Central memory CD8-positive, alpha-beta T cell (primary cell): ENCODE results near the gene PLAAT2.

Experiments
- ATAC-seq: fragments of 150-1000 bp; cut with Tn5 transposase; replicated peaks from 2 replicates; pipeline ENCODE4 v1.10.0; 2022; ENCODE audit warnings: mild to moderate bottlenecking, moderate FRiP score, moderate number of reproducible peaks; ENCODE audit not compliant: poor library complexity, severe bottlenecking; ENCODE audit errors: extremely low read depth
- DNase-seq, 2 donors: peaks; one replicate each; pipeline ENCODE4 v3.0.0; 2021; ENCODE audit warnings: low spot score in 2 of 2
- H3K27ac Mint-ChIP-seq: one replicate; pipeline ENCODE4 v1.8.0; 2022; ENCODE audit warnings: low read depth, mild to moderate bottlenecking, moderate library complexity, mixed read lengths
- H3K27me3 Mint-ChIP-seq: one replicate; pipeline ENCODE4 v1.8.0; 2022; ENCODE audit warnings: mixed read lengths
- H3K36me3 Mint-ChIP-seq: one replicate; pipeline ENCODE4 v1.8.0; 2022; ENCODE audit warnings: mild to moderate bottlenecking, moderate library complexity, mixed read lengths; ENCODE audit not compliant: insufficient read depth
- H3K4me1 Mint-ChIP-seq: one replicate; pipeline ENCODE4 v1.8.0; 2022; ENCODE audit warnings: mixed read lengths
- H3K4me3 Mint-ChIP-seq: one replicate; pipeline ENCODE4 v1.8.0; 2022; ENCODE audit warnings: mild to moderate bottlenecking, moderate library complexity, mixed read lengths
- H3K9me3 Mint-ChIP-seq: one replicate; pipeline ENCODE4 v1.8.0; 2022; ENCODE audit warnings: mixed read lengths

PLAAT2 gene

DNA sequence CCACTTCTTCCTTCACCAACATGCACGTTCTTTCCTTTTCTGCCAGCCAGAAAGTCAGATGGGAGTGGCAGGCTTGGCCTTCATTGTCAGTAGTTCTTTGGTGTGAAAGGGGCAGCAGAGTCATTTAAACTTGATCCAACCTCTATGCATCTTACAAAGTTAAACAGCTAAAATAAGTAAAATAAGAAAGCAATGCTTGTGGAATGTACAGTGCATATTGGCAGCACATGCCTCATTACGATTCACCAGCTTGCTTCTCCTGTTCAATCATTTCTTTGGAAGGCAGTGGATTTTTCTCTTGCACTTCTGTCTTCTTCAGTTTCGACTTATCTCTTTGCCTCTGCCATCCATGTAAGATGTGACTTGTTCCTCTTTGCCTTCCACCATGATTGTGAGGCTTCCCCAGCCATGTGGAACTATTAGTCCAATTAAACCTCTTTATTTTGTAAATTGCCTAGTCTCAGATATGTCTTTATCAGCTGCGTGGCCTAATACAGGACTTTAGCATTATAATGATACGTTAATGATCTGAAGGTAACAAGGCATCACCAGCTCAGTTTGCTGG lies 42.5 kb downstream of the PLAAT2 start:
- Mint-ChIP-seq H3K4me1 (peaks cover 20% of the 10 kb centered on the region), H3K27ac (no peak overlapping the region), H3K36me3 (no peaks in the 10 kb centered on the region), H3K9me3 (no peaks in the 10 kb centered on the region), H3K4me3 (no peak overlapping the region), H3K27me3 (no peaks in the 10 kb centered on the region)
- ATAC-seq (no peak), DNase-seq (no peak)

DNA sequence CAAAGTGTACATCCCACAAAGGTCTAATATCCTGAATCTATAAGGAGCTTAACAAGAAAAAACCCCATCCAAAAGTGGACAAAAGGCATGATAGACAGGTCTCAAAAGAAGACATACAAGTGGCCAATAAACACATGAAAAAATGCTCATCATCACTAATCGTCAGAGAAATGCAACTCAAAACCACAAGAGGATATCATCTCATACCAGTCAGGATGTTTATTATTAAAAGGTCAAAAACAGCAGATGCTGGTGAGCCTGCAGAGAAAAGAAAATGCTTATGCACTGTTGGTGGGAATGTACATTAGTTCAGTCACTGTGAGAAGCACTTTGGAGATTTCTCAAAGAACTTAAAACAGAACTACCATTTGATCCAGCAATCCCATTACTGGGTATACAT lies 44.6 kb downstream of the PLAAT2 start:
- Mint-ChIP-seq H3K4me1 (peaks cover 20% of the 10 kb centered on the region), H3K4me3 (peak overlapping the region; percentile 24), H3K27me3 (no peaks in the 10 kb centered on the region), H3K9me3 (no peaks in the 10 kb centered on the region), H3K36me3 (no peaks in the 10 kb centered on the region), H3K27ac (peak overlapping the region; percentile 93)
- ATAC-seq (peak; percentile 86), DNase-seq (no peak)

- Mint-ChIP-seq H3K4me1 (peaks cover 20% of the 10 kb centered on the region), H3K4me3 (no peak overlapping the region), H3K27me3 (no peaks in the 10 kb centered on the region), H3K36me3 (no peaks in the 10 kb centered on the region), H3K27ac (peak overlapping the region; percentile 93), H3K9me3 (no peaks in the 10 kb centered on the region)
- no peak for DNase-seq
- no peak for ATAC-seq
Observed at GRCh38 chr11:63517156-63517555, 46.0 kb downstream of the PLAAT2 start.

- peaks cover 18% of the 10 kb centered on the region for H3K4me1 Mint-ChIP-seq
- H3K9me3 Mint-ChIP-seq, result no peaks in the 10 kb centered on the region
- DNase-seq, result no peak
- H3K27ac Mint-ChIP-seq, result peak overlapping the region; percentile 39
- no peak for ATAC-seq
- no peaks in the 10 kb centered on the region for H3K36me3 Mint-ChIP-seq
- no peak overlapping the region for H3K4me3 Mint-ChIP-seq
- no peaks in the 10 kb centered on the region for H3K27me3 Mint-ChIP-seq
Observed at GRCh38 chr11:63516109-63516508, 47.1 kb downstream of the PLAAT2 start.

- no peak overlapping the region for H3K4me3 Mint-ChIP-seq
- H3K4me1 Mint-ChIP-seq, result peaks cover 5% of the 10 kb centered on the region
- H3K36me3 Mint-ChIP-seq, result no peaks in the 10 kb centered on the region
- no peaks in the 10 kb centered on the region for H3K9me3 Mint-ChIP-seq
- ATAC-seq (no peak), DNase-seq (no peak)
- H3K27ac Mint-ChIP-seq, result no peak overlapping the region
- no peaks in the 10 kb centered on the region for H3K27me3 Mint-ChIP-seq
Observed at GRCh38 chr11:63512816-63513215, 50.4 kb downstream of the PLAAT2 start.

GRCh38 chr11:63511048-63511748 lies 52.0 kb downstream of the PLAAT2 start:
- no peaks in the 10 kb centered on the region for H3K9me3 Mint-ChIP-seq
- ATAC-seq, result no peak
- H3K36me3 Mint-ChIP-seq, result no peaks in the 10 kb centered on the region
- H3K4me1 Mint-ChIP-seq, result peaks cover 5% of the 10 kb centered on the region
- H3K27me3 Mint-ChIP-seq, result no peaks in the 10 kb centered on the region
- no peak overlapping the region for H3K4me3 Mint-ChIP-seq
- DNase-seq, result no peak
- H3K27ac Mint-ChIP-seq, result no peak overlapping the region

- Mint-ChIP-seq H3K4me3 (no peak overlapping the region), H3K27me3 (no peaks in the 10 kb centered on the region), H3K36me3 (no peaks in the 10 kb centered on the region), H3K27ac (no peak overlapping the region), H3K4me1 (peaks cover 5% of the 10 kb centered on the region), H3K9me3 (no peaks in the 10 kb centered on the region)
- ATAC-seq, result no peak
- no peak for DNase-seq
Observed at GRCh38 chr11:63510360-63511047, 52.7 kb downstream of the PLAAT2 start.

- no peaks in the 10 kb centered on the region for H3K9me3 Mint-ChIP-seq
- no peaks in the 10 kb centered on the region for H3K27me3 Mint-ChIP-seq
- no peak overlapping the region for H3K4me3 Mint-ChIP-seq
- H3K27ac Mint-ChIP-seq, result no peak overlapping the region
- ATAC-seq, result no peak
- peaks cover 5% of the 10 kb centered on the region for H3K4me1 Mint-ChIP-seq
- no peak for DNase-seq
- H3K36me3 Mint-ChIP-seq, result no peaks in the 10 kb centered on the region
Observed at GRCh38 chr11:63508745-63509144, 54.4 kb downstream of the PLAAT2 start.

- DNase-seq, result no peak
- Mint-ChIP-seq H3K4me3 (no peak overlapping the region), H3K4me1 (peaks cover 5% of the 10 kb centered on the region), H3K27ac (no peak overlapping the region), H3K36me3 (peaks cover under 1% of the 10 kb centered on the region), H3K9me3 (no peaks in the 10 kb centered on the region), H3K27me3 (no peaks in the 10 kb centered on the region)
- ATAC-seq, result no peak
Observed at GRCh38 chr11:63508009-63508408, 55.2 kb downstream of the PLAAT2 start.

GRCh38 chr11:63507511-63507910 lies 55.7 kb downstream of the PLAAT2 start:
- H3K27ac Mint-ChIP-seq, result no peak overlapping the region
- peaks cover 5% of the 10 kb centered on the region for H3K4me1 Mint-ChIP-seq
- no peaks in the 10 kb centered on the region for H3K9me3 Mint-ChIP-seq
- no peak for DNase-seq
- no peak for ATAC-seq
- H3K4me3 Mint-ChIP-seq, result no peak overlapping the region
- no peaks in the 10 kb centered on the region for H3K27me3 Mint-ChIP-seq
- peaks cover 2% of the 10 kb centered on the region for H3K36me3 Mint-ChIP-seq

DNA sequence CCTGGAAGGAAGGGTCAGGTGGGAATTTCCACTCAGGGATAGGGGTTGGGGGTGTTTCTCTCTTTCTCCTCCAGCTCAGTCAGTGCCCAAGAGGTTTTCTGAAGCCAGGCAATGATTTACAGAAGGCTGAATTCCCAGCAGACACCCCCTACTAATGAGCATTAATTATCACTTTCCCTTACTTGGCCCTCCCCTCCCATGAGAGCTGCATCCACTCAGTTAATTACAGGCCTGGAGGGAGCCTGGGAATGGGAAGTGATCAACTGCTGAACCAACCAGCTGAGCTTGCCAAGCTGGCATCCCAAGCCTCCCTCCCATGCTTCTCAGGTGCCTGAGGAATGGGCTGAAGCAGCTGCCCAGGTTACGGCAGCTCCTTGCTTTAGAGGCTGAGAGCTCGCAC lies 56.3 kb downstream of the PLAAT2 start:
- ATAC-seq (no peak), DNase-seq (no peak)
- no peaks in the 10 kb centered on the region for H3K27me3 Mint-ChIP-seq
- H3K4me3 Mint-ChIP-seq, result no peak overlapping the region
- H3K4me1 Mint-ChIP-seq, result peaks cover 5% of the 10 kb centered on the region
- peaks cover 2% of the 10 kb centered on the region for H3K36me3 Mint-ChIP-seq
- no peaks in the 10 kb centered on the region for H3K9me3 Mint-ChIP-seq
- peak overlapping the region; percentile 14 for H3K27ac Mint-ChIP-seq

DNA sequence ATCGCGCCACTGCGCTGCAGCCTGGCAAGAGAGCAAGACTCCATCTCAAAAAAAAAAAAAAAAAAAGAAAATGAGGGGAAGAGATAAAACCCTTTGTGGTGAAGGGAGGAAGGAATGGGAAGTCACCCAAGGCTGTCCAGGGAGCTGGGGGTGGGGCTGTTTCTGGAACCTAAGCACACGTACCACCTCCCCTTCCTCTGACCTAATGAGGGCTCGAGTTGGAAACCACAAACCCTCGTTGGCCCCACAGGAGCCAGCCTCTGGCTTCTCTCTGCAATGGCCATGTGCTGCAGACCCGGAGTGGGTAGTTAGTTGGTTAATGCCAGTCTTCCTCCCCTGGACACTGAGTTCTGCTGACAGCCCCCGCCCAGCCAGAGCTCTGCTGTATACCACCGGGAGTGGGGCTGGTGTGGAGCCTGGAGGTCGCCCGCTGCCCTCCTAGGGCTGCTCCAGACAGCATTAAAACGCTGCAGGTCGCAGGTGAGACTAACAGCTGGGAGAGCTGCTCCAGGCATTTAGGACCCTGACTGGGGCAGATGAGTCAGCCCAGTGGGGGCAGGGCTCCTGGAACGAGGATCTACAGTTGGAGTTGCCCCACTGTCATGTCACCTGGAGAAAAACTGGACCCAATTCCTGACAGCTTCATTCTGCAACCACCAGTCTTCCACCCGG lies 57.2 kb downstream of the PLAAT2 start, which contains the start of gene LGALS12:
LGALS12 (plus strand) TSS at position 228 of the 672 bp plus-strand sequence; CDS start at position 603, 375 bp downstream.
- H3K4me3 Mint-ChIP-seq, result no peak within 1 kb of the TSS
- no peaks in the 10 kb centered on the region for H3K9me3 Mint-ChIP-seq
- H3K36me3 Mint-ChIP-seq, result peaks cover 3% of the 10 kb centered on the region
- H3K4me1 Mint-ChIP-seq, result peaks cover 1% of the 10 kb centered on the region
- no peaks in the 10 kb centered on the region for H3K27me3 Mint-ChIP-seq
- ATAC-seq (no peak), DNase-seq (no peak)
- peak within 1 kb of the TSS; percentile 14 for H3K27ac Mint-ChIP-seq
